Common myeloid progenitor, CD34-positive (primary cell): ENCODE results near the gene SLIT1.

ENCODE experiments used
- CTCF ChIA-PET: fragments of 350-600 bp; sonication (Branson Sonifier 250); formaldehyde crosslinking; loops from one replicate; lab custom pipeline; 2021; ENCODE audit warnings: antibody characterized with exemption; lab: Charles Lee
- POLR2A ChIA-PET: fragments of 350-600 bp; sonication (Branson Sonifier 250); formaldehyde crosslinking; loops from one replicate; lab custom pipeline; 2021; ENCODE audit warnings: antibody characterized with exemption; lab: Charles Lee
- DNase-seq, 3 donors: peaks; one replicate each; pipeline versions ENCODE4 v3.0.0 to v3.0.0-alpha.2; 2013
- H3K27ac ChIP-seq, 2 experiments: 1 replicate in 1 of 2; 2 replicates in 1 of 2; pipeline ENCODE4 v1.7.0; 2013; ENCODE audit warnings: inconsistent platforms in 2 of 2, low read length in 2 of 2, mild to moderate bottlenecking in 2 of 2, low read depth in 1 of 2, moderate library complexity in 1 of 2; ENCODE audit not compliant: severe bottlenecking in 2 of 2, insufficient read depth in 1 of 2, poor library complexity in 1 of 2
- H3K27me3 ChIP-seq, 5 experiments: replicated peaks in 2 of 5; 1 replicate in 3 of 5; 2 replicates in 2 of 5; pipeline versions ENCODE4 v1.6.1 to v1.7.0; 2013; ENCODE audit warnings: low read length in 4 of 5, mild to moderate bottlenecking in 2 of 5, moderate library complexity in 2 of 5, inconsistent platforms in 1 of 5; ENCODE audit not compliant: insufficient read depth in 5 of 5, control insufficient read depth in 4 of 5
- H3K36me3 ChIP-seq, 4 experiments: 1 replicate in 2 of 4; 2 replicates in 2 of 4; pipeline versions ENCODE4 v1.6.1 to v1.7.0; 2013; ENCODE audit warnings: low read length in 3 of 4, control low read depth in 1 of 4, mild to moderate bottlenecking in 1 of 4; ENCODE audit not compliant: control insufficient read depth in 4 of 4, insufficient read depth in 4 of 4
- H3K4me1 ChIP-seq, 4 experiments: 1 replicate in 3 of 4; 2 replicates in 1 of 4; pipeline versions ENCODE4 v1.6.1 to v1.7.1; 2013; ENCODE audit warnings: low read length in 3 of 4, mild to moderate bottlenecking in 3 of 4, control low read depth in 1 of 4, inconsistent platforms in 1 of 4, moderate library complexity in 1 of 4; ENCODE audit not compliant: control insufficient read depth in 4 of 4, insufficient read depth in 4 of 4; ENCODE audit errors: control extremely low read depth in 1 of 4
- H3K4me3 ChIP-seq, 7 experiments: 1 replicate in 4 of 7; 2 replicates in 3 of 7; pipeline versions ENCODE4 v1.5.1 to v1.7.0; 2013; ENCODE audit warnings: mild to moderate bottlenecking in 7 of 7, low read length in 6 of 7, moderate library complexity in 6 of 7, inconsistent platforms in 2 of 7, low read depth in 2 of 7, control low read depth in 1 of 7; ENCODE audit not compliant: insufficient read depth in 4 of 7, control insufficient read depth in 1 of 7; ENCODE audit errors: extremely low read depth in 1 of 7
- H3K9me3 ChIP-seq, 5 experiments: 1 replicate in 4 of 5; 2 replicates in 1 of 5; pipeline versions ENCODE4 v1.6.1 to v1.7.1; 2013; ENCODE audit warnings: low read length in 4 of 5, mild to moderate bottlenecking in 2 of 5, inconsistent platforms in 1 of 5, low read depth in 1 of 5, moderate library complexity in 1 of 5; ENCODE audit not compliant: control insufficient read depth in 4 of 5, insufficient read depth in 2 of 5; ENCODE audit errors: control extremely low read depth in 1 of 5
- WGBS: methylation state at CpG from one replicate; pipeline ENCODE4 v1.1.5; 2013; ENCODE audit not compliant: insufficient coverage; 5-methylcytosine and 5-hydroxymethylcytosine counted together

SLIT1 gene

DNA sequence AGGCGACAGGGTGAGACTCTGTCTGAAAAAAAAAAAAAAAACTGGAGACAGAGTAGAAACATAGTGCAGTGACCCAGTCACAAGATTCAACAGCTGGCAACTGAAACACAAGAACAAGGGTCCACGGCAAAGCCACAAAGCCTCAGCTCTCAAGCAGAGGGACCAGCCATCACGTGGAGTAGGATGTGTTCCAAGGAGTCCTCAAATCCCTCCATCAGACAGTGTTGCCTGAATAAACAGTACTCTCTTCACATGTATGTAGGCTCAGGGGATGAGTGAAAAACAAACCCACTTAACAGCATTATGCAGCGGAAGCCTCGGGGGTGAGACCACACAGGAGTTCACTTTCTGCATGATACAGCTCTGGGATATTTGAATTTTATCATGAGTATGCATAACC lies 62.0 kb downstream of the SLIT1 start:
- Histone ChIP-seq H3K27me3 (peaks cover 0 to 42% (median 9%) of the 10 kb centered on the region in 5 experiments), H3K36me3 (no peaks in the 10 kb centered on the region), H3K27ac (no peak overlapping the region), H3K4me1 (no peaks in the 10 kb centered on the region), H3K9me3 (no peaks in the 10 kb centered on the region), H3K4me3 (no peak overlapping the region)
- ChIA-PET POLR2A (interaction anchor here (0.7 kb wide), 1 partner anchor 915 kb away, joined by 3 read pairs; no protein-coding TSS in a partner anchor), CTCF (interaction anchor here (1.4 to 1.5 kb wide), 2 partner anchors 21 to 49 kb away, joined by 3 to 5 read pairs; no protein-coding TSS in a partner anchor)
- DNase-seq = no peak
- WGBS = 87% methylated on average over 3 of the region's 5 CpGs

DNA sequence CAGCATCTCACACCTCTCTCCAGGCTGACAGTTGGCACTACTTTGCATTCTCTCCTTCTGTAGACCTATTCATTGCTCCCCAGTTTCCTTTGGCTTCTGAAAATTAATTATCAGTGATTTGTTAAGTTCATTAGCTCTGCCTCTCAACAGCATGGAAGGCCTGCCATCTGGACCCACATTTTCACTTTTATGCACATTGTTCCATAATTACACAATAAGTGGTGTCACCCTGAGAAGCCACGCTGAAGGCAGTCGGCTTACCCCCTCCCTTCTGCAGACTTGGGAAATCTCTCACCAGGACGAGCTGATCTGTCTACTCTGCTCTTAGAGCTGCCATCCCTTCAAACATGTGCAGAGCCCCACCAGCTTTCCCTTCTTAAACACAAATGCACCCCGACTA lies 64.7 kb downstream of the SLIT1 start:
- no peaks in the 10 kb centered on the region for H3K9me3 ChIP-seq
- no peak for DNase-seq
- H3K4me1 ChIP-seq = no peaks in the 10 kb centered on the region
- H3K36me3 ChIP-seq = no peaks in the 10 kb centered on the region
- WGBS = 92% methylated on average over 4 of the region's 4 CpGs
- POLR2A ChIA-PET = no interaction called here
- no peak overlapping the region for H3K27ac ChIP-seq
- peaks cover 0 to 31% (median 13%) of the 10 kb centered on the region in 5 experiments for H3K27me3 ChIP-seq
- CTCF ChIA-PET = interaction anchor here (1.0 kb wide), 1 partner anchor 114 kb away, joined by 3 read pairs; no protein-coding TSS in a partner anchor
- no peak overlapping the region for H3K4me3 ChIP-seq

DNA sequence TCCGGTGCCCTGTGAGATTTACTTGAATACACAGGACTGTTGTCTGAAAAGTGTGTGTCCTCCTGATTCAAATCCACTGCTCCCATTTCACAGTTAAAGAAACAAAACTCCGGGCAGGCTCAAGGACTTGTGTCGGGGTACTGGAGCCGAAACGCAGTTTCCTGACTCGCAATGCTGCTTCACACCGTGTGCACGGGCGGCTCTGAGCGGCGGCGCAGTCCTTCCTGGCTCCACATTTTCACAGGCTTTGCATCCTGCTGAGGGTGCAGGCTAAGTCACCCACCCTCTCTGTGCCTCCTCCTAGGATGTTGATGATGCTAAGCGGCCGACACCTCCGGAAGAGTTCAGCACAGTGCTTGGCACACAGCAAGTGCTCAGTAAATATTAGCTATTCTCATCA lies 65.4 kb downstream of the SLIT1 start:
- H3K36me3 ChIP-seq = no peaks in the 10 kb centered on the region
- ChIA-PET POLR2A (no interaction called here), CTCF (interaction anchor here (1.0 kb wide), 1 partner anchor 115 kb away, joined by 3 read pairs; no protein-coding TSS in a partner anchor)
- peaks cover 0 to 31% (median 9%) of the 10 kb centered on the region in 5 experiments for H3K27me3 ChIP-seq
- no peak for DNase-seq
- WGBS = 84% methylated on average over 14 of the region's 15 CpGs
- H3K4me1 ChIP-seq = no peaks in the 10 kb centered on the region
- no peak overlapping the region for H3K27ac ChIP-seq
- H3K9me3 ChIP-seq = no peaks in the 10 kb centered on the region
- H3K4me3 ChIP-seq = no peak overlapping the region

GRCh38 chr10:97119058-97119745 lies 66.6 kb downstream of the SLIT1 start:
- ChIA-PET POLR2A (no interaction called here), CTCF (interaction anchor here (0.5 to 0.9 kb wide), 2 partner anchors 81 to 115 kb away, joined by 3 read pairs; no protein-coding TSS in a partner anchor)
- Histone ChIP-seq H3K36me3 (no peaks in the 10 kb centered on the region), H3K4me3 (no peak overlapping the region), H3K27me3 (peaks cover 0 to 29% (median 9%) of the 10 kb centered on the region in 5 experiments), H3K9me3 (no peaks in the 10 kb centered on the region), H3K4me1 (no peaks in the 10 kb centered on the region), H3K27ac (no peak overlapping the region)
- WGBS = 59% methylated on average over 15 of the region's 20 CpGs
- DNase-seq = no peak

DNA sequence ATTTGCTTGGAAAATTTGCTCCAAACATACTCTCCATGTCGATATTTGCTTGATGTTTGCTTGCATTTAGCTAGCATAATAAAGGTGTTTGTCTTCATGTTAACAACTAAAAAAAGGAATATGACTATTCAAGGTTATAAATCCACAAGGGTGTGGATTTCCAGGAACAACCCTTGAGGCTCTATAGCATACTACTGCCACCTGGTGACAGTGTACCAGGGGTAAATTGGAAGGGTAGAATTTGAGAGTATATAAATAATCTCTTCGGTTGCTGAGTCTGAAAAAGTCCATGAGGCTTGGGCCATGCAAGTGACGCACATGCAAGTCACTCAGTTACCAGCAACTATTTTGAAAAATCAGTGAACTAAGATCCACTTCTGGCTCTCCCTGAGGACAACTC lies 68.4 kb downstream of the SLIT1 start:
- Histone ChIP-seq H3K36me3 (no peaks in the 10 kb centered on the region), H3K9me3 (no peaks in the 10 kb centered on the region), H3K4me1 (no peaks in the 10 kb centered on the region), H3K27me3 (peaks cover 0 to 24% (median 9%) of the 10 kb centered on the region in 5 experiments), H3K4me3 (no peak overlapping the region), H3K27ac (no peak overlapping the region)
- ChIA-PET CTCF (interaction anchor here (0.8 to 1.5 kb wide), 5 partner anchors 10 to 103 kb away, joined by 3 read pairs; no protein-coding TSS in a partner anchor), POLR2A (no interaction called here)
- no peak for DNase-seq
- no CpG with 5 or more reads among the region's 3 CpGs for WGBS

- DNase-seq = no peak
- 91% methylated on average over 4 of the region's 7 CpGs for WGBS
- Histone ChIP-seq H3K9me3 (no peaks in the 10 kb centered on the region), H3K27ac (no peak overlapping the region), H3K27me3 (peaks cover 0 to 25% (median 9%) of the 10 kb centered on the region in 5 experiments), H3K4me1 (no peaks in the 10 kb centered on the region), H3K4me3 (no peak overlapping the region), H3K36me3 (no peaks in the 10 kb centered on the region)
- ChIA-PET POLR2A (no interaction called here), CTCF (interaction anchor here (0.8 to 0.9 kb wide), 2 partner anchors 39 to 56 kb away, joined by 3 read pairs; no protein-coding TSS in a partner anchor)
These were observed 69.1 kb downstream of the SLIT1 start for GRCh38 chr10:97116462-97117162.

- H3K4me1 ChIP-seq = no peaks in the 10 kb centered on the region
- no peaks in the 10 kb centered on the region for H3K9me3 ChIP-seq
- CTCF ChIA-PET = no interaction called here
- peaks cover 0 to 24% (median 8%) of the 10 kb centered on the region in 5 experiments for H3K27me3 ChIP-seq
- H3K36me3 ChIP-seq = no peaks in the 10 kb centered on the region
- H3K27ac ChIP-seq = no peak overlapping the region
- H3K4me3 ChIP-seq = no peak overlapping the region
- WGBS = 100% methylated on average over 2 of the region's 2 CpGs
- no peak for DNase-seq
- POLR2A ChIA-PET = no interaction called here
These were observed 69.9 kb downstream of the SLIT1 start for GRCh38 chr10:97115846-97116245.
